ENCODE measurements around the gene ZSCAN22.

DNA sequence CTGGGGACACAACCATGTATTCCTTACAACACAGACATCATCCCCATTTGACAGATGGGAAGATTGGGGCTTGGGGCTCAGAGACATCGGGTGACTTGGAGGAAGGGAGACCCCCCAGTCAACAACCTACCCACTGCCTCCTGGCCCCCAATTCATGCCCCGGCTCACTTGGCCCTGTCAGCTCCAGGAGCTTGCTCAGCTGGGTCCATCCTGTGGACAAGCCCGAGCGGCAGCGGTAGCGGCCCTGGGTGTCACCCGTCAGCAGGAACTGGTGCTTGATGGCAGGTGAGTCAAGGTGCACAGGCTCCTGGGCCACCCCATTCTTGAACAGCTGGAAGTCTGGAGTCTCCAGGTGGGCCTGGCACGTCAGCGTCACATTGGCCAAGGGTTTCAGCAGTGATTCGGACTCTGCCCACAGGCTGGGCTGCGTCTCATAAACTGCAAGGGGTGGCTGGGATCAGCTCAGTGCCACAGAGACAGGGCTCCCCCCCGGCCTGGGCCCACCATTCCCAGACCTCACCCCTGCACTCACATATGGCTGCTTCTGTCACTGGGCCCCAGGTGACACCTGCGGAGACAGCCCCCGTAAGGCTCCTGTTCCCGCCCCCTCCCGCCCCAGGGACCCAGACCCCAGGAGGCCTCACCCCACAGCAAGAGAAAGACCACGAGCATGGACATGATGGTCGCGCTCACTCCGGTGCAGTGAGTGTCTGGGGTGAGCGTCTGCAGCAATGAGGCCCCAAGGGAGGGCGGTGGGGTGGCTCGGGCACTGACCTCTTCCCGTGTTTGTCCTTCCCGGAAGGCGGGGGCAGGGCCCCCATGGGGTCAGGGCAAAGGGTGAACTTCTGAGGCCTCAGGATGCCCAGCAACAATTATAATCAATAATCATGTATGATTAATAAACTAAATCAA lies 26.2 kb downstream of the ZSCAN22 start, which contains the start of gene A1BG:
- TF ChIP-seq EZH2phosphoT487 (IDR thresholded peaks at IDR 0.05), result no peak
- TF ChIP-seq, protein P1, sequence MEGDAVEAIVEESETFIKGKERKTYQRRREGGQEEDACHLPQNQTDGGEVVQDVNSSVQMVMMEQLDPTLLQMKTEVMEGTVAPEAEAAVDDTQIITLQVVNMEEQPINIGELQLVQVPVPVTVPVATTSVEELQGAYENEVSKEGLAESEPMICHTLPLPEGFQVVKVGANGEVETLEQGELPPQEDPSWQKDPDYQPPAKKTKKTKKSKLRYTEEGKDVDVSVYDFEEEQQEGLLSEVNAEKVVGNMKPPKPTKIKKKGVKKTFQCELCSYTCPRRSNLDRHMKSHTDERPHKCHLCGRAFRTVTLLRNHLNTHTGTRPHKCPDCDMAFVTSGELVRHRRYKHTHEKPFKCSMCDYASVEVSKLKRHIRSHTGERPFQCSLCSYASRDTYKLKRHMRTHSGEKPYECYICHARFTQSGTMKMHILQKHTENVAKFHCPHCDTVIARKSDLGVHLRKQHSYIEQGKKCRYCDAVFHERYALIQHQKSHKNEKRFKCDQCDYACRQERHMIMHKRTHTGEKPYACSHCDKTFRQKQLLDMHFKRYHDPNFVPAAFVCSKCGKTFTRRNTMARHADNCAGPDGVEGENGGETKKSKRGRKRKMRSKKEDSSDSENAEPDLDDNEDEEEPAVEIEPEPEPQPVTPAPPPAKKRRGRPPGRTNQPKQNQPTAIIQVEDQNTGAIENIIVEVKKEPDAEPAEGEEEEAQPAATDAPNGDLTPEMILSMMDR (IDR thresholded peaks at IDR 0.05), result no peak
